H1 (cell line): Measurements from ENCODE around the gene RAD51B. TPM values are rescaled to one million over a fixed set of nuclear protein-coding genes. Genes with fewer than 3 reads are reported as not detected.

Experiments used
- BCL11A ChIP-seq, 2 experiments: IDR thresholded peaks; one replicate each; pipeline ENCODE4 v1.6.1; 2011; ENCODE audit warnings: low read depth in 2 of 2, low read length in 2 of 2, mild to moderate bottlenecking in 2 of 2
- BRCA1 ChIP-seq: IDR thresholded peaks from 2 replicates; pipeline ENCODE4 v1.6.1; 2012; ENCODE audit warnings: low read depth, low read length, improper control_type of control experiment
- POLR2AphosphoS5 ChIP-seq: IDR thresholded peaks from 2 replicates; pipeline ENCODE4 v1.6.1; 2011; ENCODE audit warnings: low read depth, low read length
- RAD21 ChIP-seq, 2 experiments: IDR thresholded peaks in 1 of 2; conservative IDR thresholded peaks in 1 of 2; 2 replicates each; pipeline ENCODE4 v1.6.1; 2011; ENCODE audit warnings: low read depth in 2 of 2, low read length in 2 of 2, improper control_type of control experiment in 1 of 2, inconsistent platforms in 1 of 2, mild to moderate bottlenecking in 1 of 2, moderate library complexity in 1 of 2
- SP4 ChIP-seq: IDR thresholded peaks from 2 replicates; pipeline ENCODE4 v1.6.1; 2012; ENCODE audit warnings: low read length, inconsistent platforms
- polyA plus RNA-seq, 7 experiments: library from polyadenylated mRNA; depleted of rRNA in 3 of 7; stranded (reverse) in 5 of 7; unstranded in 2 of 7; fragments of >200 nt in 5 of 7; fragments of 200-250 nt in 2 of 7; gene quantifications; 1 replicate in 5 of 7; 2 replicates in 1 of 7; 4 replicates in 1 of 7; pipeline versions ENCODE4 v1.2.1 to v1.2.3, GENCODE V29; 2011 to 2013; ENCODE audit warnings: missing spikeins in 2 of 7, mixed read lengths in 2 of 7
- total RNA-seq: library from RNA; stranded (reverse); fragmentation: NEBNext Ultra II Directional; extraction: Animal tissue kit (Norgen Biotek cat#: 25700); gene quantifications from 2 replicates; pipeline ENCODE4 v1.2.1, GENCODE V29; 2021

RAD51B gene
- total and polyA plus RNA-seq, 2 of the 8 experiments (the other 6 are each of a cell fraction or from before 2014, with no cell fraction given) = 3.9 to 14.9 TPM

- TF ChIP-seq POLR2AphosphoS5 = no peak
- no peak for TF ChIP-seq BCL11A (IDR thresholded peaks at IDR 0.05; ENCODE audit: low read depth in 2 of 2, low read length in 2 of 2)
- TF ChIP-seq BRCA1 = no peak
- TF ChIP-seq RAD21 (IDR thresholded peaks at IDR 0.05 in 1 of 2, conservative IDR thresholded peaks at IDR 0.05 in 1 of 2; ENCODE audit: low read depth in 2 of 2, low read length in 2 of 2) = no peak
- no peak for TF ChIP-seq SP4
These were observed 497.7 kb downstream of the RAD51B start (continued) for GRCh38 chr14:68317239-68317638.
